ENCODE results near the gene GRIN2A. TPM values are rescaled to one million over a fixed set of nuclear protein-coding genes. Genes with fewer than 3 reads are reported as not detected.

GRIN2A gene
- total and polyA plus RNA-seq, 2 donors (not counting 3 experiments of a cell fraction or from before 2014, with no cell fraction given): not detected

GRCh38 chr16:9908613-9909012 is 273.6 kb downstream of the GRIN2A start:
- BruUV-seq (replicated peaks): no TSS peak
- FAIRE-seq: no peak
- no peak for TF ChIP-seq MAX (IDR thresholded peaks at IDR 0.05; ENCODE audit: insufficient read depth, insufficient read length)
- no peak for TF ChIP-seq JUN (IDR thresholded peaks at IDR 0.05; ENCODE audit: borderline replicate concordance, insufficient read depth, insufficient read length, low read depth)
- no peak for TF ChIP-seq GATA2 (IDR thresholded peaks at IDR 0.05; ENCODE audit: insufficient read depth, insufficient read length, low read depth, low read length)
- no peak for TF ChIP-seq POLR2AphosphoS5 (IDR thresholded peaks at IDR 0.05; ENCODE audit: insufficient read depth, low read depth, low read length)
- no peak for TF ChIP-seq EZH2 (IDR thresholded peaks at IDR 0.05; ENCODE audit: borderline replicate concordance, low read depth, low read length, severe bottlenecking)
- no peak for TF ChIP-seq POLR2A (IDR thresholded peaks at IDR 0.05; ENCODE audit: low read depth, low read length)
- TF ChIP-seq MYC (IDR thresholded peaks at IDR 0.05; ENCODE audit: low read depth, low read length): no peak
- TF ChIP-seq CTCF (IDR thresholded peaks at IDR 0.05; ENCODE audit: extremely low read depth in 1 of 2, insufficient read depth in 1 of 2, low read depth in 1 of 2, low read length in 2 of 2): no peak
- no peak for TF ChIP-seq FOS (IDR thresholded peaks at IDR 0.05; ENCODE audit: borderline replicate concordance, insufficient read depth, low read length)
- no peak overlapping the region for H3K9ac ChIP-seq (replicated peaks; ENCODE audit: extremely low read depth, insufficient read depth, low read length)
- CTCF ChIA-PET: no interaction called here
- H3K27me3 ChIP-seq (ENCODE audit: control insufficient read depth in 2 of 2, insufficient read depth in 2 of 2, low read length in 2 of 2): no peaks in the 10 kb centered on the region
- H4K20me1 ChIP-seq (replicated peaks; ENCODE audit: control insufficient read depth, extremely low read depth, insufficient read depth, low read length): no peaks in the 10 kb centered on the region
- no peak overlapping the region for H3K4me3 ChIP-seq (replicated peaks in 1 of 3; ENCODE audit: insufficient read depth in 1 of 3, low read depth in 1 of 3, low read length in 3 of 3)
- DNase-seq (ENCODE audit: low read depth, low spot score): no peak
- no peak overlapping the region for H3K27ac ChIP-seq (ENCODE audit: insufficient read depth, low read depth, low read length)
- H2AFZ ChIP-seq (ENCODE audit: low read depth, low read length): no peak overlapping the region
- intact Hi-C loops (cut with micrococcal nuclease): no loop called here
- POLR2A ChIA-PET: no interaction called here
- H3K4me1 ChIP-seq (ENCODE audit: control insufficient read depth, extremely low read depth, insufficient read depth, low read length): no peaks in the 10 kb centered on the region
- no peaks in the 10 kb centered on the region for H3K9me1 ChIP-seq (replicated peaks; ENCODE audit: control insufficient read depth, extremely low read depth, insufficient read depth, low read length)
- dilution Hi-C loops (cut with MboI; ENCODE audit: extremely low pct_ligation_motif_present, low sequenced_read_pairs): no loop called here
- H3K9me3 ChIP-seq (replicated peaks; ENCODE audit: control insufficient read depth, insufficient read depth, low read length): no peaks in the 10 kb centered on the region
- no peaks in the 10 kb centered on the region for H3K79me2 ChIP-seq (ENCODE audit: control insufficient read depth, insufficient read depth, low read length)
- no peak overlapping the region for H3K4me2 ChIP-seq (ENCODE audit: insufficient read depth, low read length)
- no peaks in the 10 kb centered on the region for H3K36me3 ChIP-seq (ENCODE audit: control insufficient read depth in 2 of 2, extremely low read depth in 1 of 2, insufficient read depth in 2 of 2, low read length in 2 of 2)
